HepG2 (cell line): ENCODE results near the gene CSNK1G1. TPM values are rescaled to one million over a fixed set of nuclear protein-coding genes. Genes with fewer than 3 reads are reported as not detected.

ENCODE experiments used
- ARNT2 ChIP-seq: sonication (generic); formaldehyde crosslinking; IDR thresholded peaks from 2 replicates; pipeline ENCODE4 v1.8.0; 2022; ENCODE audit warnings: mild to moderate bottlenecking, low read depth, missing genetic modification reagents, moderate library complexity
- ATRX ChIP-seq: sonication (generic); formaldehyde crosslinking; IDR thresholded peaks from 2 replicates; pipeline ENCODE4 v1.4.0; 2020; ENCODE audit warnings: missing genetic modification reagents, borderline replicate concordance
- BCL6 ChIP-seq: IDR thresholded peaks from 2 replicates; pipeline ENCODE4 v1.6.1; 2016; ENCODE audit warnings: missing genetic modification reagents, missing compliant biosample characterization
- CSRNP2 ChIP-seq: sonication (generic); formaldehyde crosslinking; conservative IDR thresholded peaks from 2 replicates; pipeline ENCODE4 v1.8.0; 2022; ENCODE audit warnings: low read depth, missing genetic modification reagents
- HMG20B ChIP-seq: conservative IDR thresholded peaks from 2 replicates; pipeline ENCODE4 v1.6.1; 2016; ENCODE audit warnings: missing genetic modification reagents, missing compliant biosample characterization
- HNRNPL ChIP-seq: fragments of 200-400 bp; formaldehyde crosslinking; IDR thresholded peaks from 2 replicates; pipeline ENCODE4 v1.6.1; 2017; ENCODE audit warnings: mild to moderate bottlenecking, low read depth, low read length
- IRF9 ChIP-seq: sonication (generic); formaldehyde crosslinking; IDR thresholded peaks from 2 replicates; pipeline ENCODE4 v1.8.0; 2022; ENCODE audit warnings: missing genetic modification reagents, mild to moderate bottlenecking, borderline replicate concordance
- MLXIP ChIP-seq: sonication (generic); formaldehyde crosslinking; IDR thresholded peaks from 2 replicates; pipeline ENCODE4 v1.9.0; 2021; ENCODE audit warnings: missing genetic modification reagents, borderline replicate concordance
- PCBP1 ChIP-seq: fragments of 200-400 bp; formaldehyde crosslinking; IDR thresholded peaks from 2 replicates; pipeline ENCODE4 v1.6.1; 2017; ENCODE audit warnings: mild to moderate bottlenecking, low read depth, low read length, borderline replicate concordance
- SKI ChIP-seq: fragments of 450-650 bp; IDR thresholded peaks from one replicate; pipeline ENCODE4 v1.6.1; 2018; ENCODE audit warnings: mild to moderate bottlenecking; ENCODE audit not compliant: partially characterized antibody
- SP1 ChIP-seq, 2 experiments: fragments of 450-650 bp in 1 of 2; sonication (generic) in 1 of 2; formaldehyde crosslinking in 1 of 2; IDR thresholded peaks; 2 replicates each; pipeline versions ENCODE4 v1.4.0 to v1.6.1; 2016 to 2020; ENCODE audit warnings: missing genetic modification reagents in 1 of 2
- YEATS2 ChIP-seq: sonication (generic); formaldehyde crosslinking; IDR thresholded peaks from 2 replicates; pipeline ENCODE4 v1.4.0; 2020; ENCODE audit warnings: missing genetic modification reagents, borderline replicate concordance
- ZFP1 ChIP-seq: IDR thresholded peaks from 2 replicates; pipeline ENCODE4 v1.6.1; 2016
- ZFY ChIP-seq: sonication (generic); formaldehyde crosslinking; IDR thresholded peaks from 2 replicates; pipeline ENCODE4 v1.4.0; 2020; ENCODE audit warnings: missing genetic modification reagents
- ZNF10 ChIP-seq: sonication (generic); formaldehyde crosslinking; IDR thresholded peaks from 2 replicates; pipeline ENCODE4 v1.4.0; 2020; ENCODE audit warnings: mild to moderate bottlenecking, low read depth, missing genetic modification reagents, borderline replicate concordance
- ZNF205 ChIP-seq: IDR thresholded peaks from 2 replicates; pipeline ENCODE4 v1.6.1; 2018; ENCODE audit warnings: missing biosample characterization, missing genetic modification reagents
- ZNF263 ChIP-seq: sonication (generic); formaldehyde crosslinking; IDR thresholded peaks from 2 replicates; pipeline ENCODE4 v1.4.0; 2020; ENCODE audit warnings: missing genetic modification reagents
- ZNF329 ChIP-seq: sonication (generic); formaldehyde crosslinking; IDR thresholded peaks from 2 replicates; pipeline ENCODE4 v1.9.0; 2021; ENCODE audit warnings: low read depth, mild to moderate bottlenecking, missing genetic modification reagents
- polyA plus RNA-seq, 8 experiments: library from polyadenylated mRNA; depleted of rRNA in 3 of 8; stranded (reverse) in 7 of 8; unstranded in 1 of 8; fragments of >200 nt; fragmentation: Illumina TruSeq in 4 of 8; extraction: Trizol in 4 of 8; gene quantifications; 2 replicates each; pipeline versions ENCODE4 v1.2.1 to v1.2.3, GENCODE V29; 2011 to 2016; ENCODE audit warnings: low read depth in 4 of 8, missing spikeins in 1 of 8, mixed read lengths in 1 of 8; ENCODE audit not compliant: insufficient read depth in 1 of 8
- total RNA-seq, 5 experiments: library from RNA; depleted of rRNA; stranded (reverse); fragments of >200 nt; fragmentation: Illumina TruSeq; extraction: Trizol; gene quantifications; 2 replicates each; pipeline ENCODE4 v1.2.3, GENCODE V29; 2016; ENCODE audit warnings: low read depth in 1 of 5
- TF ChIP-seq, protein P1 (sequence below): fragments of 450-650 bp; IDR thresholded peaks from 2 replicates; pipeline ENCODE4 v1.6.1; 2016
- TF ChIP-seq, protein P2 (sequence below): IDR thresholded peaks from 2 replicates; pipeline ENCODE4 v1.6.1; 2018; ENCODE audit warnings: missing genetic modification reagents

Gene CSNK1G1
- total and polyA plus RNA-seq, 2 of the 13 experiments (the other 11 are each of a cell fraction or from before 2014, with no cell fraction given) = 8.5 to 12.6 TPM

GRCh38 chr15:64146885-64147681, 208.9 kb downstream of the CSNK1G1 start (continued):
- TF ChIP-seq, protein P1, sequence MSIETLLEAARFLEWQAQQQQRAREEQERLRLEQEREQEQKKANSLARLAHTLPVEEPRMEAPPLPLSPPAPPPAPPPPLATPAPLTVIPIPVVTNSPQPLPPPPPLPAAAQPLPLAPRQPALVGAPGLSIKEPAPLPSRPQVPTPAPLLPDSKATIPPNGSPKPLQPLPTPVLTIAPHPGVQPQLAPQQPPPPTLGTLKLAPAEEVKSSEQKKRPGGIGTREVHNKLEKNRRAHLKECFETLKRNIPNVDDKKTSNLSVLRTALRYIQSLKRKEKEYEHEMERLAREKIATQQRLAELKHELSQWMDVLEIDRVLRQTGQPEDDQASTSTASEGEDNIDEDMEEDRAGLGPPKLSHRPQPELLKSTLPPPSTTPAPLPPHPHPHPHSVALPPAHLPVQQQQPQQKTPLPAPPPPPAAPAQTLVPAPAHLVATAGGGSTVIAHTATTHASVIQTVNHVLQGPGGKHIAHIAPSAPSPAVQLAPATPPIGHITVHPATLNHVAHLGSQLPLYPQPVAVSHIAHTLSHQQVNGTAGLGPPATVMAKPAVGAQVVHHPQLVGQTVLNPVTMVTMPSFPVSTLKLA = no peak
- TF ChIP-seq SKI (peak; percentile 30), SP1 (IDR thresholded peaks at IDR 0.05) (no peak), SP1 (CRISPR knock-in tag; IDR thresholded peaks at IDR 0.05) (peak; percentile 39; the same call in 1 of the 2 replicates), ZNF10 (no peak), ATRX (no peak), CSRNP2 (CRISPR knock-in tag) (no peak), HMG20B (CRISPR knock-in tag) (no peak), ARNT2 (CRISPR knock-in tag) (no peak), IRF9 (CRISPR knock-in tag) (no peak), PCBP1 (peak; percentile 62; the same call in 1 of the 2 replicates), YEATS2 (no peak), ZFY (CRISPR knock-in tag) (peak; percentile 58), ZFP1 (CRISPR knock-in tag) (no peak), ZNF329 (CRISPR knock-in tag) (no peak), ZNF263 (no peak), HNRNPL (peak; percentile 96), ZNF205 (CRISPR knock-in tag) (no peak), BCL6 (peak; percentile 40; the same call in 1 of the 2 replicates), MLXIP (CRISPR knock-in tag) (no peak)
- TF ChIP-seq, protein P2, sequence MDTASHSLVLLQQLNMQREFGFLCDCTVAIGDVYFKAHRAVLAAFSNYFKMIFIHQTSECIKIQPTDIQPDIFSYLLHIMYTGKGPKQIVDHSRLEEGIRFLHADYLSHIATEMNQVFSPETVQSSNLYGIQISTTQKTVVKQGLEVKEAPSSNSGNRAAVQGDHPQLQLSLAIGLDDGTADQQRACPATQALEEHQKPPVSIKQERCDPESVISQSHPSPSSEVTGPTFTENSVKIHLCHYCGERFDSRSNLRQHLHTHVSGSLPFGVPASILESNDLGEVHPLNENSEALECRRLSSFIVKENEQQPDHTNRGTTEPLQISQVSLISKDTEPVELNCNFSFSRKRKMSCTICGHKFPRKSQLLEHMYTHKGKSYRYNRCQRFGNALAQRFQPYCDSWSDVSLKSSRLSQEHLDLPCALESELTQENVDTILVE (CRISPR knock-in tag) = no peak
